ENCODE results near the gene THSD7B.

THSD7B gene

GRCh38 chr2:137380610-137381009, 615.3 kb downstream of the THSD7B start (continued):
- TF ChIP-seq, protein P1, sequence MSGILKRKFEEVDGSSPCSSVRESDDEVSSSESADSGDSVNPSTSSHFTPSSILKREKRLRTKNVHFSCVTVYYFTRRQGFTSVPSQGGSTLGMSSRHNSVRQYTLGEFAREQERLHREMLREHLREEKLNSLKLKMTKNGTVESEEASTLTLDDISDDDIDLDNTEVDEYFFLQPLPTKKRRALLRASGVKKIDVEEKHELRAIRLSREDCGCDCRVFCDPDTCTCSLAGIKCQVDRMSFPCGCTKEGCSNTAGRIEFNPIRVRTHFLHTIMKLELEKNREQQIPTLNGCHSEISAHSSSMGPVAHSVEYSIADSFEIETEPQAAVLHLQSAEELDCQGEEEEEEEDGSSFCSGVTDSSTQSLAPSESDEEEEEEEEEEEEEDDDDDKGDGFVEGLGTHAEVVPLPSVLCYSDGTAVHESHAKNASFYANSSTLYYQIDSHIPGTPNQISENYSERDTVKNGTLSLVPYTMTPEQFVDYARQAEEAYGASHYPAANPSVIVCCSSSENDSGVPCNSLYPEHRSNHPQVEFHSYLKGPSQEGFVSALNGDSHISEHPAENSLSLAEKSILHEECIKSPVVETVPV (CRISPR knock-in tag; IDR thresholded peaks at IDR 0.05), result no peak

DNA sequence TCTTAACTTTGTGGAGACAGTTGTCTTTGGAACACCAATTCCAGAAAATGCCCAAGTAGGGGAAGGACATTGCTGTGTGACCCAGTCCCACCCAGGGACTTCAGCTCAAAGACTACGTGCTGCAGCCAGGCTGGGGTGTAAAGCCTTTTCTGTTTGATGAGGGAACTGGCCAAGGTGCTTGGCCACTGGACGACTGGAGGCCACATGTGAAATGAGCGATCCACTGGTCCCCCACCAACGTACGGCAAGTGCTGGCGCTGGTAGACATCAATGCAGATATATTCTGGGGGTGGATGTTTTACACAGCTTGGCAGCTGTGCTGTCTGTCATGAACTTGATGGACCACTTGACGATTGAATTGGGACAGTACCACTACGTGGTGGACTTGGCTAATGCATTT, 616.4 kb downstream of the THSD7B start:
- TF ChIP-seq ZC3H10 (CRISPR knock-in tag; IDR thresholded peaks at IDR 0.05) (no peak), TOX (CRISPR knock-in tag; IDR thresholded peaks at IDR 0.05; ENCODE audit: borderline replicate concordance) (no peak), PPARA (CRISPR knock-in tag; IDR thresholded peaks at IDR 0.05; ENCODE audit: borderline replicate concordance) (no peak), BACH2 (CRISPR knock-in tag; IDR thresholded peaks at IDR 0.05; ENCODE audit: borderline replicate concordance) (no peak), GLIS3 (CRISPR knock-in tag; IDR thresholded peaks at IDR 0.05) (no peak), ZNF8 (CRISPR knock-in tag; IDR thresholded peaks at IDR 0.05) (no peak), TCF4 (CRISPR knock-in tag; IDR thresholded peaks at IDR 0.05; ENCODE audit: borderline replicate concordance) (no peak), ZNF565 (CRISPR knock-in tag; conservative IDR thresholded peaks at IDR 0.05; ENCODE audit: low read depth) (no peak), SNAI2 (CRISPR knock-in tag; IDR thresholded peaks at IDR 0.05) (no peak), ZNF70 (CRISPR knock-in tag; IDR thresholded peaks at IDR 0.05) (no peak)
- TF ChIP-seq, protein P2, sequence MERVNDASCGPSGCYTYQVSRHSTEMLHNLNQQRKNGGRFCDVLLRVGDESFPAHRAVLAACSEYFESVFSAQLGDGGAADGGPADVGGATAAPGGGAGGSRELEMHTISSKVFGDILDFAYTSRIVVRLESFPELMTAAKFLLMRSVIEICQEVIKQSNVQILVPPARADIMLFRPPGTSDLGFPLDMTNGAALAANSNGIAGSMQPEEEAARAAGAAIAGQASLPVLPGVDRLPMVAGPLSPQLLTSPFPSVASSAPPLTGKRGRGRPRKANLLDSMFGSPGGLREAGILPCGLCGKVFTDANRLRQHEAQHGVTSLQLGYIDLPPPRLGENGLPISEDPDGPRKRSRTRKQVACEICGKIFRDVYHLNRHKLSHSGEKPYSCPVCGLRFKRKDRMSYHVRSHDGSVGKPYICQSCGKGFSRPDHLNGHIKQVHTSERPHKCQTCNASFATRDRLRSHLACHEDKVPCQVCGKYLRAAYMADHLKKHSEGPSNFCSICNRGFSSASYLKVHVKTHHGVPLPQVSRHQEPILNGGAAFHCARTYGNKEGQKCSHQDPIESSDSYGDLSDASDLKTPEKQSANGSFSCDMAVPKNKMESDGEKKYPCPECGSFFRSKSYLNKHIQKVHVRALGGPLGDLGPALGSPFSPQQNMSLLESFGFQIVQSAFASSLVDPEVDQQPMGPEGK (CRISPR knock-in tag; IDR thresholded peaks at IDR 0.05; ENCODE audit: borderline replicate concordance), result no peak
- ATAC-seq, result no peak

- TF ChIP-seq TOX (CRISPR knock-in tag; IDR thresholded peaks at IDR 0.05; ENCODE audit: borderline replicate concordance) (no peak), ZNF565 (CRISPR knock-in tag; conservative IDR thresholded peaks at IDR 0.05; ENCODE audit: low read depth) (no peak), CSDC2 (CRISPR knock-in tag; IDR thresholded peaks at IDR 0.05) (no peak), ZFP3 (CRISPR knock-in tag; IDR thresholded peaks at IDR 0.05) (no peak)
- TF ChIP-seq, protein P1 (CRISPR knock-in tag; IDR thresholded peaks at IDR 0.05), result no peak
- TF ChIP-seq, protein P2 (CRISPR knock-in tag; IDR thresholded peaks at IDR 0.05; ENCODE audit: borderline replicate concordance), result no peak
- ATAC-seq, result no peak
Measured at GRCh38 chr2:137383391-137383790, 618.0 kb downstream of the THSD7B start.

DNA sequence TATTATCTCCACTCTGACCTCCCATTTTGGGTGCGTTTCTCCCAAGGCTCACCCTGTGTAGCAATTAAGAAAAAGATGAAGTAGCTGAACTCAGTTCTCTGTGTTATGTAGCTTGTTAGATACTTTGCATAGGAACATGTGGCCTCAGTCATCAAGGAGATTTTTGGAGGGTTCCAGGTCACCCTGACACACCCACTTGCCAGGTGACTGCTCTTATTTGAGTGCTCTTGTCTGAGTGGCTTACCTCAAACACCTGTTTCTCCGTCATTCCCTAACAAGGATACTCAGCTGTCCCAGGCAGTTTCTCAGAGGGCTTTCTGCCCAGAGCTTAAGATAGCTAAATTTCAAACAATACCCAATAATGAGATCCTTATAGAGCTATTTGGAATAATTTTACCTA, 621.7 kb downstream of the THSD7B start:
- ATAC-seq, result no peak
- TF ChIP-seq BACH2 (CRISPR knock-in tag; IDR thresholded peaks at IDR 0.05; ENCODE audit: borderline replicate concordance), result no peak
- no peak for TF ChIP-seq ZFP3 (CRISPR knock-in tag; IDR thresholded peaks at IDR 0.05)
- TF ChIP-seq, protein P1 (CRISPR knock-in tag; IDR thresholded peaks at IDR 0.05), result no peak
- TF ChIP-seq SNAI2 (CRISPR knock-in tag; IDR thresholded peaks at IDR 0.05), result no peak
- TF ChIP-seq, protein P3, sequence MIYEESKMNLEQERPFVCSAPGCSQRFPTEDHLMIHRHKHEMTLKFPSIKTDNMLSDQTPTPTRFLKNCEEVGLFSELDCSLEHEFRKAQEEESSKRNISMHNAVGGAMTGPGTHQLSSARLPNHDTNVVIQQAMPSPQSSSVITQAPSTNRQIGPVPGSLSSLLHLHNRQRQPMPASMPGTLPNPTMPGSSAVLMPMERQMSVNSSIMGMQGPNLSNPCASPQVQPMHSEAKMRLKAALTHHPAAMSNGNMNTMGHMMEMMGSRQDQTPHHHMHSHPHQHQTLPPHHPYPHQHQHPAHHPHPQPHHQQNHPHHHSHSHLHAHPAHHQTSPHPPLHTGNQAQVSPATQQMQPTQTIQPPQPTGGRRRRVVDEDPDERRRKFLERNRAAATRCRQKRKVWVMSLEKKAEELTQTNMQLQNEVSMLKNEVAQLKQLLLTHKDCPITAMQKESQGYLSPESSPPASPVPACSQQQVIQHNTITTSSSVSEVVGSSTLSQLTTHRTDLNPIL (CRISPR knock-in tag; IDR thresholded peaks at IDR 0.05; ENCODE audit: low read depth), result no peak
- TF ChIP-seq RARB (CRISPR knock-in tag; IDR thresholded peaks at IDR 0.05), result no peak
- TF ChIP-seq, protein P2 (CRISPR knock-in tag; IDR thresholded peaks at IDR 0.05; ENCODE audit: borderline replicate concordance), result no peak
- TF ChIP-seq ISL1 (CRISPR knock-in tag; IDR thresholded peaks at IDR 0.05), result no peak
- TF ChIP-seq TCF4 (CRISPR knock-in tag; IDR thresholded peaks at IDR 0.05; ENCODE audit: borderline replicate concordance), result no peak
- no peak for TF ChIP-seq PPARA (CRISPR knock-in tag; IDR thresholded peaks at IDR 0.05; ENCODE audit: borderline replicate concordance)
- TF ChIP-seq ZNF8 (CRISPR knock-in tag; IDR thresholded peaks at IDR 0.05), result no peak
- no peak for TF ChIP-seq GLIS3 (CRISPR knock-in tag; IDR thresholded peaks at IDR 0.05)
- no peak for TF ChIP-seq ZFP30 (CRISPR knock-in tag; IDR thresholded peaks at IDR 0.05)

Data from SK-N-SH treated with all-trans-retinoic acid at 6 μM for 48 hours (cell line).